OCI-LY7 (cell line): ENCODE results near the gene CDH23. TPM values are rescaled to one million over a fixed set of nuclear protein-coding genes. Genes with fewer than 3 reads are reported as not detected.
A peak's percentile ranks its signal among the peaks of the same experiment; 100 is the strongest.

ENCODE experiments used
- BruUV-seq: library from RNA; stranded (reverse); fragments of 400-500 nt; replicated peaks from 2 replicates; lab custom pipeline; 2021; lab: Mats Ljungman, UMichigan
- CTCF ChIA-PET: fragments of 300-600 bp; sonication (Branson Sonifier 250); formaldehyde crosslinking; loops from one replicate; lab custom pipeline; 2022; ENCODE audit warnings: antibody characterized with exemption; ENCODE audit not compliant: unreplicated experiment; lab: Charles Lee
- POLR2A ChIA-PET: fragments of 300-600 bp; sonication (Branson Sonifier 250); formaldehyde crosslinking; loops from one replicate; lab custom pipeline; 2022; ENCODE audit warnings: antibody characterized with exemption; lab: Charles Lee
- DNase-seq: peaks from one replicate; pipeline ENCODE4 v3.0.0-alpha.2; 2015; ENCODE audit warnings: low spot score
- H2AFZ ChIP-seq: fragments of 200-600 bp; sonication (generic), shearing (Covaris generic); 2 replicates; pipeline ENCODE4 v1.6.1; 2014; ENCODE audit warnings: mild to moderate bottlenecking, antibody characterized with exemption, low read length, moderate library complexity
- H3K27ac ChIP-seq: fragments of 200-600 bp; sonication (generic); 2 replicates; pipeline ENCODE4 v1.5.1; 2014; ENCODE audit warnings: mixed run types, low read depth, mild to moderate bottlenecking, moderate library complexity, low read length, inconsistent platforms; ENCODE audit not compliant: poor library complexity, severe bottlenecking
- H3K36me3 ChIP-seq: fragments of 200-600 bp; sonication (generic); 2 replicates; pipeline ENCODE4 v1.6.1; 2014; ENCODE audit warnings: mild to moderate bottlenecking, antibody characterized with exemption, low read length, moderate library complexity, mixed read lengths; ENCODE audit not compliant: insufficient read depth
- H3K4me1 ChIP-seq: fragments of 200-600 bp; sonication (generic); 2 replicates; pipeline ENCODE4 v1.5.1; 2014; ENCODE audit warnings: mild to moderate bottlenecking, low read length; ENCODE audit not compliant: insufficient read depth, poor library complexity, severe bottlenecking
- H3K4me2 ChIP-seq: fragments of 200-600 bp; sonication (generic); 2 replicates; pipeline ENCODE4 v1.6.1; 2014; ENCODE audit warnings: mild to moderate bottlenecking, low read length
- H3K4me3 ChIP-seq: fragments of 200-600 bp; sonication (generic); 2 replicates; pipeline ENCODE4 v1.5.1; 2014; ENCODE audit warnings: mild to moderate bottlenecking, low read depth, low read length; ENCODE audit not compliant: poor library complexity, severe bottlenecking
- H3K79me2 ChIP-seq: fragments of 200-600 bp; sonication (generic); 2 replicates; pipeline ENCODE4 v1.6.1; 2016; ENCODE audit warnings: low read depth, mild to moderate bottlenecking, low read length, moderate library complexity, mixed read lengths; ENCODE audit not compliant: insufficient read depth
- H3K9me2 ChIP-seq: fragments of 200-600 bp; sonication (generic); 2 replicates; pipeline ENCODE4 v1.6.1; 2016; ENCODE audit warnings: mild to moderate bottlenecking, low read length, mixed read lengths; ENCODE audit not compliant: insufficient read depth
- H3K9me3 ChIP-seq: fragments of 200-600 bp; sonication (generic); 2 replicates; pipeline ENCODE4 v1.6.1; 2014; ENCODE audit warnings: mild to moderate bottlenecking, mixed run types, low read length, mixed read lengths
- H4K20me1 ChIP-seq: fragments of 200-600 bp; sonication (generic); 2 replicates; pipeline ENCODE4 v1.6.1; 2014; ENCODE audit warnings: mild to moderate bottlenecking, antibody characterized with exemption, low read length, moderate library complexity, mixed read lengths; ENCODE audit not compliant: insufficient read depth
- CTCF ChIP-seq: fragments of 200-600 bp; sonication (generic); conservative IDR thresholded peaks from 2 replicates; pipeline ENCODE4 v1.5.1; 2014; ENCODE audit warnings: mild to moderate bottlenecking, antibody characterized with exemption, low read length, moderate library complexity, mixed read lengths
- EZH2phosphoT487 ChIP-seq: fragments of 200-600 bp; sonication (generic); IDR thresholded peaks from 2 replicates; pipeline ENCODE4 v1.6.1; 2018; ENCODE audit warnings: low read depth, borderline replicate concordance, mild to moderate bottlenecking, mixed run types, antibody characterized with exemption, low read length, moderate library complexity, mixed read lengths
- intact Hi-C: fragments of 100-400 bp; cut with micrococcal nuclease; formaldehyde crosslinking; loops from one replicate; pipeline ENCODE4 v1.10.0; 2022; ENCODE audit not compliant: unreplicated experiment
- total RNA-seq, 2 experiments: library from RNA; depleted of rRNA in 1 of 2; stranded (reverse); fragments of >200 nt in 1 of 2; shearing (Covaris generic) in 1 of 2; gene quantifications; 2 replicates each; pipeline ENCODE4 v1.2.3, GENCODE V29; 2014 to 2022

The CDH23 gene
- total RNA-seq, 2 experiments from 2014 or later = 0.92 to 9.9 TPM

- no peak for DNase-seq
- BruUV-seq = no TSS peak
- Histone ChIP-seq H3K27ac (peak overlapping the region; percentile 48), H3K9me3 (no peaks in the 10 kb centered on the region), H3K4me2 (peak overlapping the region; percentile 77), H4K20me1 (no peaks in the 10 kb centered on the region), H3K4me3 (peak overlapping the region; percentile 31), H2AFZ (peak overlapping the region; percentile 86), H3K36me3 (no peaks in the 10 kb centered on the region), H3K4me1 (peaks cover 61% of the 10 kb centered on the region), H3K9me2 (no peaks in the 10 kb centered on the region), H3K79me2 (no peaks in the 10 kb centered on the region)
- TF ChIP-seq EZH2phosphoT487 (no peak), CTCF (no peak)
- ChIA-PET POLR2A (interaction anchor here (0.7 to 1.8 kb wide), 4 partner anchors 13 to 55 kb away, joined by 3 to 5 read pairs (median 4); no protein-coding TSS in a partner anchor), CTCF (interaction anchor here (0.6 to 1.0 kb wide), 2 partner anchors 13 to 241 kb away, joined by 3 read pairs; no protein-coding TSS in a partner anchor)
- intact Hi-C loops = no loop called here
Observed at GRCh38 chr10:71625445-71626175, 228.9 kb downstream of the CDH23 start.

GRCh38 chr10:71627230-71627939 lies 230.7 kb downstream of the CDH23 start:
- ChIA-PET CTCF (no interaction called here), POLR2A (interaction anchor here (0.7 kb wide), 1 partner anchor 281 kb away, joined by 3 read pairs; no protein-coding TSS in a partner anchor)
- Histone ChIP-seq H3K79me2 (no peaks in the 10 kb centered on the region), H3K4me1 (peaks cover 43% of the 10 kb centered on the region), H3K36me3 (no peaks in the 10 kb centered on the region), H3K4me2 (no peak overlapping the region), H3K27ac (no peak overlapping the region), H2AFZ (no peak overlapping the region), H3K9me2 (no peaks in the 10 kb centered on the region), H4K20me1 (no peaks in the 10 kb centered on the region), H3K9me3 (no peaks in the 10 kb centered on the region), H3K4me3 (no peak overlapping the region)
- intact Hi-C loops = no loop called here
- no peak for DNase-seq
- no peak for TF ChIP-seq EZH2phosphoT487
- TF ChIP-seq CTCF = no peak
- BruUV-seq = no TSS peak
